K562 (cell line): ENCODE measurements around the gene SMIM29. TPM values are rescaled to one million over a fixed set of nuclear protein-coding genes. Genes with fewer than 3 reads are reported as not detected.

Experiments
- ARID4B ChIP-seq: sonication (generic); formaldehyde crosslinking; IDR thresholded peaks from 2 replicates; pipeline ENCODE4 v1.8.0; 2022; ENCODE audit warnings: mild to moderate bottlenecking, missing genetic modification reagents
- BRF1 ChIP-seq: IDR thresholded peaks from 3 replicates; pipeline ENCODE4 v1.6.1; 2011; ENCODE audit warnings: borderline replicate concordance, mild to moderate bottlenecking; ENCODE audit not compliant: insufficient read length; ENCODE audit errors: extremely low read depth
- ERF ChIP-seq: fragments of 450-650 bp; formaldehyde crosslinking; IDR thresholded peaks from 2 replicates; pipeline ENCODE4 v1.4.0; 2020; ENCODE audit warnings: mild to moderate bottlenecking, mixed read lengths
- FOXJ3 ChIP-seq: sonication (generic); formaldehyde crosslinking; IDR thresholded peaks from 2 replicates; pipeline ENCODE4 v1.4.0; 2020; ENCODE audit warnings: mild to moderate bottlenecking, missing genetic modification reagents
- GABPA ChIP-seq: fragments of 200-800 bp; sonication (Bioruptor generic); conservative IDR thresholded peaks from 2 replicates; pipeline ENCODE4 v1.6.1; 2016; ENCODE audit warnings: low read depth, missing genetic modification characterization, missing compliant biosample characterization
- HMG20B ChIP-seq: fragments of 250-450 bp; sonication (Bioruptor Pico); IDR thresholded peaks from 2 replicates; pipeline ENCODE4 v1.5.0; 2021; ENCODE audit warnings: mild to moderate bottlenecking
- PHF21A ChIP-seq: fragments of 450-650 bp; IDR thresholded peaks from 2 replicates; pipeline ENCODE4 v1.6.1; 2017; ENCODE audit warnings: low read depth, borderline replicate concordance
- POLR2AphosphoS2 ChIP-seq: IDR thresholded peaks from 2 replicates; pipeline ENCODE4 v1.6.1; 2012; ENCODE audit warnings: low read length, improper control_type of control experiment
- SETDB1 ChIP-seq: IDR thresholded peaks from one replicate; pipeline ENCODE4 v1.6.1; 2012; ENCODE audit warnings: low read length, control low read depth, inconsistent platforms
- SMAD2 ChIP-seq: fragments of 150-350 bp; IDR thresholded peaks from 2 replicates; pipeline ENCODE4 v1.6.1; 2014; ENCODE audit warnings: low read depth, mild to moderate bottlenecking, low read length
- SMAD4 ChIP-seq: fragments of 250-450 bp; sonication (Bioruptor Pico); conservative IDR thresholded peaks from 2 replicates; pipeline ENCODE4 v1.8.0; 2021; ENCODE audit warnings: inconsistent platforms, mild to moderate bottlenecking, moderate library complexity
- SNIP1 ChIP-seq: fragments of 450-650 bp; IDR thresholded peaks from 2 replicates; pipeline ENCODE4 v1.7.1; 2017; ENCODE audit warnings: low read depth, mild to moderate bottlenecking
- STAT5A ChIP-seq: IDR thresholded peaks from 2 replicates; pipeline ENCODE4 v1.6.1; 2012; ENCODE audit warnings: low read length, inconsistent platforms, borderline replicate concordance
- TAF7 ChIP-seq: fragments of 450-650 bp; IDR thresholded peaks from 2 replicates; pipeline ENCODE4 v1.6.1; 2016; ENCODE audit warnings: missing genetic modification characterization, missing compliant biosample characterization
- USF2 ChIP-seq: sonication (generic); formaldehyde crosslinking; IDR thresholded peaks from 2 replicates; pipeline ENCODE4 v1.5.0; 2020; ENCODE audit warnings: missing genetic modification reagents
- ZBED1 ChIP-seq: IDR thresholded peaks from 2 replicates; pipeline ENCODE4 v1.6.1; 2014
- ZNF764 ChIP-seq: fragments of 250-450 bp; sonication (Bioruptor Pico); IDR thresholded peaks from 2 replicates; pipeline ENCODE4 v1.4.0; 2020; ENCODE audit warnings: low read depth, mild to moderate bottlenecking, moderate library complexity
- polyA plus RNA-seq, 8 experiments: library from polyadenylated mRNA; depleted of rRNA in 4 of 8; stranded (reverse) in 5 of 8; unstranded in 3 of 8; fragments of >200 nt; fragmentation: Nextera tagmentation in 2 of 8; fragmentation: Illumina TruSeq in 1 of 8; extraction: Ambion mirVana in 2 of 8; extraction: Trizol in 1 of 8; gene quantifications; 2 replicates each; pipeline versions ENCODE4 v1.2.1 to v1.2.3, GENCODE V29; 2011 to 2014; ENCODE audit warnings: inconsistent platforms in 1 of 8, missing spikeins in 1 of 8
- total RNA-seq, 7 experiments: library from RNA; depleted of rRNA in 6 of 7; stranded (reverse); fragments of >200 nt in 6 of 7; fragmentation: Illumina TruSeq in 2 of 7; extraction: Trizol in 2 of 7; gene quantifications; 2 replicates each; pipeline versions ENCODE4 v1.2.1 to v1.2.3, GENCODE V29; 2011 to 2021; ENCODE audit warnings: low replicate concordance in 1 of 7
- TF ChIP-seq, protein P1 (sequence below): fragments of 450-650 bp; IDR thresholded peaks from 2 replicates; pipeline ENCODE4 v1.6.1; 2014; ENCODE audit warnings: low read depth, mild to moderate bottlenecking, moderate library complexity, borderline replicate concordance
- TF ChIP-seq, protein P2 (sequence below): fragments of 250-450 bp; sonication (Bioruptor Pico); IDR thresholded peaks from 2 replicates; pipeline ENCODE4 v1.8.0; 2021; ENCODE audit warnings: mild to moderate bottlenecking, moderate library complexity
- TF ChIP-seq, protein P3 (sequence below): fragments of 200-800 bp; sonication (Bioruptor generic); IDR thresholded peaks from 2 replicates; pipeline ENCODE4 v1.6.1; 2017; ENCODE audit warnings: missing genetic modification characterization, missing compliant biosample characterization

The SMIM29 gene
- total and polyA plus RNA-seq, 9 of the 15 experiments (the other 6 are each of a cell fraction or from before 2014, with no cell fraction given): 6.5 to 36.7 (median 20.9) TPM

GRCh38 chr6:34281702-34282334 lies 33.0 kb upstream of the SMIM29 start (continued):
- peak; percentile 81 for TF ChIP-seq SMAD4 (CRISPR knock-in tag)
- TF ChIP-seq, protein P1, sequence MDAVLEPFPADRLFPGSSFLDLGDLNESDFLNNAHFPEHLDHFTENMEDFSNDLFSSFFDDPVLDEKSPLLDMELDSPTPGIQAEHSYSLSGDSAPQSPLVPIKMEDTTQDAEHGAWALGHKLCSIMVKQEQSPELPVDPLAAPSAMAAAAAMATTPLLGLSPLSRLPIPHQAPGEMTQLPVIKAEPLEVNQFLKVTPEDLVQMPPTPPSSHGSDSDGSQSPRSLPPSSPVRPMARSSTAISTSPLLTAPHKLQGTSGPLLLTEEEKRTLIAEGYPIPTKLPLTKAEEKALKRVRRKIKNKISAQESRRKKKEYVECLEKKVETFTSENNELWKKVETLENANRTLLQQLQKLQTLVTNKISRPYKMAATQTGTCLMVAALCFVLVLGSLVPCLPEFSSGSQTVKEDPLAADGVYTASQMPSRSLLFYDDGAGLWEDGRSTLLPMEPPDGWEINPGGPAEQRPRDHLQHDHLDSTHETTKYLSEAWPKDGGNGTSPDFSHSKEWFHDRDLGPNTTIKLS: 0 out of 2 replicates have a peak, but pooled peaks have one; percentile 42
- TF ChIP-seq PHF21A: no peak
- no peak for TF ChIP-seq ARID4B (CRISPR knock-in tag)
- TF ChIP-seq, protein P2, sequence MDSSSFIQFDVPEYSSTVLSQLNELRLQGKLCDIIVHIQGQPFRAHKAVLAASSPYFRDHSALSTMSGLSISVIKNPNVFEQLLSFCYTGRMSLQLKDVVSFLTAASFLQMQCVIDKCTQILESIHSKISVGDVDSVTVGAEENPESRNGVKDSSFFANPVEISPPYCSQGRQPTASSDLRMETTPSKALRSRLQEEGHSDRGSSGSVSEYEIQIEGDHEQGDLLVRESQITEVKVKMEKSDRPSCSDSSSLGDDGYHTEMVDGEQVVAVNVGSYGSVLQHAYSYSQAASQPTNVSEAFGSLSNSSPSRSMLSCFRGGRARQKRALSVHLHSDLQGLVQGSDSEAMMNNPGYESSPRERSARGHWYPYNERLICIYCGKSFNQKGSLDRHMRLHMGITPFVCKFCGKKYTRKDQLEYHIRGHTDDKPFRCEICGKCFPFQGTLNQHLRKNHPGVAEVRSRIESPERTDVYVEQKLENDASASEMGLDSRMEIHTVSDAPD (CRISPR knock-in tag): no peak
- TF ChIP-seq ZBED1: no peak
- no peak for TF ChIP-seq GABPA
- no peak for TF ChIP-seq SMAD2
- TF ChIP-seq STAT5A: peak; percentile 91
- TF ChIP-seq FOXJ3: no peak
- TF ChIP-seq BRF1: no peak
- no peak for TF ChIP-seq ZNF764
- TF ChIP-seq ERF: 0 out of 2 replicates have a peak, but pooled peaks have one; percentile 30
- TF ChIP-seq POLR2AphosphoS2: 0 out of 2 replicates have a peak, but pooled peaks have one; percentile 19
- TF ChIP-seq, protein P3, sequence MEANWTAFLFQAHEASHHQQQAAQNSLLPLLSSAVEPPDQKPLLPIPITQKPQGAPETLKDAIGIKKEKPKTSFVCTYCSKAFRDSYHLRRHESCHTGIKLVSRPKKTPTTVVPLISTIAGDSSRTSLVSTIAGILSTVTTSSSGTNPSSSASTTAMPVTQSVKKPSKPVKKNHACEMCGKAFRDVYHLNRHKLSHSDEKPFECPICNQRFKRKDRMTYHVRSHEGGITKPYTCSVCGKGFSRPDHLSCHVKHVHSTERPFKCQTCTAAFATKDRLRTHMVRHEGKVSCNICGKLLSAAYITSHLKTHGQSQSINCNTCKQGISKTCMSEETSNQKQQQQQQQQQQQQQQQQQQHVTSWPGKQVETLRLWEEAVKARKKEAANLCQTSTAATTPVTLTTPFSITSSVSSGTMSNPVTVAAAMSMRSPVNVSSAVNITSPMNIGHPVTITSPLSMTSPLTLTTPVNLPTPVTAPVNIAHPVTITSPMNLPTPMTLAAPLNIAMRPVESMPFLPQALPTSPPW (CRISPR knock-in tag): no peak
- no peak for TF ChIP-seq SNIP1
- no peak for TF ChIP-seq TAF7 (tag)
- TF ChIP-seq USF2: no peak
- no peak for TF ChIP-seq HMG20B (CRISPR knock-in tag)
- no peak for TF ChIP-seq SETDB1
